Panc1 (cell line): ENCODE data around the gene ATIC.

Experiments used
- POLR2AphosphoS5 ChIP-seq: IDR thresholded peaks from 2 replicates; pipeline ENCODE4 v1.6.1; 2012; ENCODE audit warnings: mild to moderate bottlenecking, low read depth, low read length, moderate library complexity
- TF ChIP-seq, protein P1 (sequence below): fragments of 450-650 bp; IDR thresholded peaks from 2 replicates; pipeline ENCODE4 v1.5.1; 2017; ENCODE audit warnings: mild to moderate bottlenecking

DNA sequence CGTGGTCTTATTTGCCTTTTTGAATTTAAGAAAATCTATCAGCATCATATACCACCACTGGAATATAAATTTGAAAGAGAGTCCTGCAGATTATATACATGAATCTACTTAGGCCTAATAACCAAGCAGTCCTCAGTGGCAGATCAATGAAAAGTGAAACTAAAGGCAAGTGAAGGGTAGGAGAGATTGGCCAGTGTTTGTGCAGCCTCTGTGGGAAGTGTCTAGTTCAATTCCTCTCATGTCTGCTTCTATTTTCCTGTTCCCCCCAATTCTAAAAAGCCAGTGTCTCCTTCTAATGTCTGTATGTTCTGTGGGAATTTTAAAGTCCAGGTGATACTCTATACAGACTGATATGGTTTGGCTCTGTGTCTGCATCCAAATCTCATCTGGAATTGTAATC, 62.1 kb downstream of the ATIC start:
- TF ChIP-seq, protein P1, sequence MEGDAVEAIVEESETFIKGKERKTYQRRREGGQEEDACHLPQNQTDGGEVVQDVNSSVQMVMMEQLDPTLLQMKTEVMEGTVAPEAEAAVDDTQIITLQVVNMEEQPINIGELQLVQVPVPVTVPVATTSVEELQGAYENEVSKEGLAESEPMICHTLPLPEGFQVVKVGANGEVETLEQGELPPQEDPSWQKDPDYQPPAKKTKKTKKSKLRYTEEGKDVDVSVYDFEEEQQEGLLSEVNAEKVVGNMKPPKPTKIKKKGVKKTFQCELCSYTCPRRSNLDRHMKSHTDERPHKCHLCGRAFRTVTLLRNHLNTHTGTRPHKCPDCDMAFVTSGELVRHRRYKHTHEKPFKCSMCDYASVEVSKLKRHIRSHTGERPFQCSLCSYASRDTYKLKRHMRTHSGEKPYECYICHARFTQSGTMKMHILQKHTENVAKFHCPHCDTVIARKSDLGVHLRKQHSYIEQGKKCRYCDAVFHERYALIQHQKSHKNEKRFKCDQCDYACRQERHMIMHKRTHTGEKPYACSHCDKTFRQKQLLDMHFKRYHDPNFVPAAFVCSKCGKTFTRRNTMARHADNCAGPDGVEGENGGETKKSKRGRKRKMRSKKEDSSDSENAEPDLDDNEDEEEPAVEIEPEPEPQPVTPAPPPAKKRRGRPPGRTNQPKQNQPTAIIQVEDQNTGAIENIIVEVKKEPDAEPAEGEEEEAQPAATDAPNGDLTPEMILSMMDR: no peak
- TF ChIP-seq POLR2AphosphoS5: no peak
